22Rv1 (cell line): ENCODE measurements around the gene DHX34.

Experiments
- H3K27ac ChIP-seq: fragments of 450-650 bp; 2 replicates; pipeline ENCODE4 v1.5.1; 2017
- ZFX ChIP-seq: fragments of 450-650 bp; IDR thresholded peaks from 2 replicates; pipeline ENCODE4 v1.6.1; 2017; ENCODE audit warnings: antibody characterized with exemption, borderline replicate concordance
- TF ChIP-seq, protein P1 (sequence below): fragments of 450-650 bp; IDR thresholded peaks from 2 replicates; pipeline ENCODE4 v1.5.1; 2017; ENCODE audit warnings: mild to moderate bottlenecking

DHX34 gene

DNA sequence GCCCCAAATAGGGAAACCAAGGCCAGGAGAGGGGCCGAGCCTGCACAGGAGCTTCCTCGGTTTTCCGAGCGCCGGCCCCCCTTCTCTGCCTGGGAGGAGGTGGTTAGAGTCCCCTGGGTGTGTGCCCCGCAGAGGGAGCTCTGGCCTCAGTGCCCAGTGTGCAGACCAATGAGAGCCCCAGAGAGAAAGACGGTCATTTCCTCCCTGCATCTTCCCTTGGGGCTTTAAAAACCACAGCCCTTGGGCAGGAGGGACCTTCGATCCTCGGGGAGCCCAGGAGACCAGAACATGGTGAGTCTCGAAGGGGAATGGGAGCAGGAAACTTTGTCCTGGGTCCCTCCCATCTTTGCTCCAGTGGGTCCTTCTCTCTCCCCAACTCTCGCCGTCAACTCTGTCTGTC is 39.5 kb upstream of the DHX34 start, which contains the start of gene C5AR1:
TSS of gene C5AR1 (plus strand) at position 254 of the 400 bp plus-strand sequence. CDS start at position 289, 35 bp downstream.
- no peak within 1 kb of the TSS for H3K27ac ChIP-seq
- TF ChIP-seq, protein P1, sequence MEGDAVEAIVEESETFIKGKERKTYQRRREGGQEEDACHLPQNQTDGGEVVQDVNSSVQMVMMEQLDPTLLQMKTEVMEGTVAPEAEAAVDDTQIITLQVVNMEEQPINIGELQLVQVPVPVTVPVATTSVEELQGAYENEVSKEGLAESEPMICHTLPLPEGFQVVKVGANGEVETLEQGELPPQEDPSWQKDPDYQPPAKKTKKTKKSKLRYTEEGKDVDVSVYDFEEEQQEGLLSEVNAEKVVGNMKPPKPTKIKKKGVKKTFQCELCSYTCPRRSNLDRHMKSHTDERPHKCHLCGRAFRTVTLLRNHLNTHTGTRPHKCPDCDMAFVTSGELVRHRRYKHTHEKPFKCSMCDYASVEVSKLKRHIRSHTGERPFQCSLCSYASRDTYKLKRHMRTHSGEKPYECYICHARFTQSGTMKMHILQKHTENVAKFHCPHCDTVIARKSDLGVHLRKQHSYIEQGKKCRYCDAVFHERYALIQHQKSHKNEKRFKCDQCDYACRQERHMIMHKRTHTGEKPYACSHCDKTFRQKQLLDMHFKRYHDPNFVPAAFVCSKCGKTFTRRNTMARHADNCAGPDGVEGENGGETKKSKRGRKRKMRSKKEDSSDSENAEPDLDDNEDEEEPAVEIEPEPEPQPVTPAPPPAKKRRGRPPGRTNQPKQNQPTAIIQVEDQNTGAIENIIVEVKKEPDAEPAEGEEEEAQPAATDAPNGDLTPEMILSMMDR: no peak
- TF ChIP-seq ZFX: no peak

DNA sequence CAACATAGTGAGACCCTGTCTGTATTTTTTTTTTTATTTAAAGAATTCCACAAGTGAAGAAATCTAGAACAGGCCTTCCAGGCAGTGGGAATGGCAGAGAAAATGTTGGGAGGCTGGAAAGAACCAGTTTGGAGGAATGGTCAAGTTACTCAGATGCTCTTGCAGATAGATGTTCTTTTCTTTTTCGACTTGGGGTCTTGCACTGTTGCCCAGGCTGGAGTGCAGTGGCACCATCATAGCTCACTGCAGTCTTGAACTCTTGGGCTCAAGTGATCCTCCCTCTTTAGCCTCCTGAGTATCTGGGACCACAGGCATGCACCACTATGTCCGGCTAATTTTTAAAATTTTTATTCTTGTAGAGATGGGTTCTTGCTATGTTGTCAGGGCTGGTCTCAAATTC is 38.8 kb upstream of the DHX34 start:
- H3K27ac ChIP-seq: no peak overlapping the region
- TF ChIP-seq, protein P1: no peak
- TF ChIP-seq ZFX: no peak

DNA sequence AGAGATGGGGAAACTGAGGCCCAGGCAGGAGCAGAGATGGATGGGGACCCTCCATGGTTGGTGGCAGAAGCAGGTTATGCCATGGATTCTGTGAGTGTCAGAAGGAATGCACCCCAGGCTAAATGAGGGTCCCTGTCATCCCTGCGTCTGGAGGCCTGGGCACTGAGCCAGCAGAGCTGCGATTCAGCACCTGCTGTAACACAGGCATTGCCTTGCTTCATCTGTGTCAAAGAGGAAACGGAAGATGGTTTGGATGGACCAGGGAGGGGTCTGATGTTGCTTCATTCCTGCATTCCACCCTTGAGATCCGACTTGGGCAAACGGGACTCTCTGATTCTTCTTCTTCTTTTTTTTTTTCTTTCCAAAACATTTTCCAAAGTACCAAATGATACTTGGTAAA is 38.3 kb upstream of the DHX34 start:
- TF ChIP-seq, protein P1: no peak
- no peak for TF ChIP-seq ZFX
- no peak overlapping the region for H3K27ac ChIP-seq

DNA sequence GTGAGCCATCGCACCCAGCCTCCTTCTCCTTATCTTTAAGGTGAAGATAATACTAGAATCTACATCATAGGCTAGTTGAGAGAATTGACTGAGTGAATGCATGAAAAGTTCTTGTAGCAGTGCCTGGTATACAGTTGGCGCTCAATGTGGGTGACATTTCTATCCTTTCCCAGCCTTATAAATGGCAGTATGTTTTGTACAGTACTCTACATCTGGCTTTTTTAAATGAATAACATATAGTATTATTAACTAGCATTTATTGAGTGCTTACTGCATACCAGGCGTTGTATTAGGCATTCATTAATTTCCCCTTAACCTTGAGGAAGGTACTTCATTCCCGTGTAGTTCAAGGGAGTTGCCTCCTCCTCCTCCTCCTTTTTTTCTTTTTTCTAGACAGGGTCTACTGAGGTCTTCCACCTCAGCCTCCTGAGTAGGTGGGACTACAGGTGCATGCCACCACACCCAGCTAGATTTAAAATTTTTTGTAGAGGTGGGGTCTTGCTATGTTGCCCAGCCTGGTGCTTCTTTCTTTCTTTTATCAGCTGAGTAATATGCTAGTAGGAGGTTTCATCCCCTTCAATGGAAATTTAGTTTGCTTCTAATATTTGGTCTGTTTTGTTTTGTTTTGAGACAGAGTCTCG is 36.6 kb upstream of the DHX34 start:
- no peak overlapping the region for H3K27ac ChIP-seq
- TF ChIP-seq, protein P1: no peak
- no peak for TF ChIP-seq ZFX

DNA sequence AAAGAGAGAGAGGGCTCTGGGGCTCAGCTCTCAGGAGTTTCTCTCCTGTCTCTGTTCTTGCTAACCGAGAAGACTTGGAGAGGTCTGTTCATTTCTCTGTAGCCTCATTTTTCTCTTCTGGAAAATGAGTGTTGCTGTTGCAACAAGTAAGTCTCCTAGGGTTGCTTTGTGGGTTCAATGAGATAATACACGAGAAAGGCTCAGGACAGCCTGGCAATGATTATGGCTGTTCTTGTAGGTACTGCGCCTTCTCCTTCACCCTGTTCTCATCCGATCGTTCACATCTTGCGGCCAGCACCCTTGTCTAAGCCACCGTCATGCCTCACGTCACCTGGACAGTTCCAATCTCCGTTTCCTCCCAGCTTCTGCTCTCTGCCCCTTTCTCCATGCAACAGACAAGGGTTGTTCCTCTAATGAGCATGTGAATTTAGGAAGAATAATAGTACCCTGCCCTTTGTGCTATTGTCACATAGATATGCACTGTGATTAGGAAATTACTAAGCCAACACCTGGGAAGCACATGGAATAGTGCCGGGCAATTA is 35.3 kb upstream of the DHX34 start:
- H3K27ac ChIP-seq: no peak overlapping the region
- no peak for TF ChIP-seq ZFX
- TF ChIP-seq, protein P1: no peak

DNA sequence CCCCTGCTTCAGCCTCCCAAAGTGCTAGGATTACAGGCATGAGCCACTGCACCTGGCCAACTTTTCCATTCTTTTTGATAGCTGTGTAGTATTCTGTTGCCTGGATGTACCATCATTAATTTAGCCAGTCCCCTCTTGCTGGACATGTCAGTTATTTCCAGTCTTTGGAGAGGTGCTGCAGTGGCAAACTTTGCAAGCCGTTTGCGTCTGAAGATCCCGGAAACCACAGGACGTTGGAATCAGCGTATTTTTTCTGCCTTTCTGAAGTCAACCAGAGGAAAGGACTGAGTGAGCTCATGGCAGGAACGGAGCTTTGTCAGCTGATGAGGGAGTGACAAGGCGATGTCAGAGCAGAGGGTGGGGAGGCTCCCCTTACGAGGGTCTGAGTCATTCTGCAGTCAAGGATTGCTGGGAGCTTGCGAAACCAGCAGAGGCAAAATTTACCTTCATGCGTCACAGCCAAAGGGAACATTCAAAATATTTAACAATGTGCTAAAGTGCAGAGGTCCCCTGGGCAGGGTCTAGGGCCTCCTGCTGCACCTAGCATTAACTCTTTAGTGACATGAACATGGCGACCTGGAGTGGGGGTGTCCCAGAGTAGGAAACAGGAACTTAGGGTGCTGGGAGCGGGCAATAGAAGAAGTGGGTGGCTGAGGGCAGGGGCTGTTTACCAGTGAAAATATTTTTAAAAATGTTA is 33.8 kb upstream of the DHX34 start:
- no peak overlapping the region for H3K27ac ChIP-seq
- TF ChIP-seq, protein P1: no peak
- TF ChIP-seq ZFX: no peak

DNA sequence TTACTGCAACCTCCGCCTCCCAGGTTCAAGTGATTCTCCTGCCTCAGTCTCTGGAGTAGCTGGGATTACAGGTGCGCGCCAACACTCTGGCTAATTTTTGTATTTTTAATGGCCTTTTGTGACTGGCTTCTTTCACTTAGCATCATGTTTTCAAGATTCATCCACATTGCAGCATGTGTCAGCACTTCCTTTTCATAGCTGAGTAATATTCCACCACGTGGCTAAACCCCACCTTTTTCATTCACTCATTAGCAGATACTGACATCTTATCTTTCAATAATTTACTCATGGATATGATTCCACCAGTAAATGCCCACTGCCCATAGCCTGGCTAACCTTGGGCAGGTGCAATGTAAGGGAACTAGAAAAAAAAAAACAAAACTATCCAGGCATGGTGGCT is 32.6 kb upstream of the DHX34 start:
- H3K27ac ChIP-seq: no peak overlapping the region
- TF ChIP-seq, protein P1: no peak
- no peak for TF ChIP-seq ZFX
